Measurements from ENCODE around the gene GSK3A.
"Not testable (repeated sequence)": the region's sequence is repeated elsewhere in the genome, so short reads cannot be mapped to it uniquely, and the experiment has no call there.

The GSK3A gene

GRCh38 chr19:42274065-42274682 is 31.8 kb upstream of the GSK3A start:
- Mint-ChIP-seq H3K36me3 (peaks cover 3% of the 10 kb centered on the region), H3K9me3 (no peaks in the 10 kb centered on the region), H3K27me3 (no peaks in the 10 kb centered on the region), H3K4me1 (peaks cover 63% of the 10 kb centered on the region), H3K27ac (peak overlapping the region; percentile 46), H3K4me3 (no peak overlapping the region)

- no peaks in the 10 kb centered on the region for H3K27me3 Mint-ChIP-seq
- H3K4me1 Mint-ChIP-seq: peaks cover 57% of the 10 kb centered on the region
- H3K9me3 Mint-ChIP-seq: no peaks in the 10 kb centered on the region
- no peak overlapping the region for H3K27ac Mint-ChIP-seq
- H3K4me3 Mint-ChIP-seq: peak overlapping the region; percentile 3
- H3K36me3 Mint-ChIP-seq: peaks cover 3% of the 10 kb centered on the region
Observed at GRCh38 chr19:42273407-42274064, 31.1 kb upstream of the GSK3A start.

- peaks cover 3% of the 10 kb centered on the region for H3K36me3 Mint-ChIP-seq
- no peak overlapping the region for H3K27ac Mint-ChIP-seq
- peaks cover 54% of the 10 kb centered on the region for H3K4me1 Mint-ChIP-seq
- no peaks in the 10 kb centered on the region for H3K27me3 Mint-ChIP-seq
- H3K4me3 Mint-ChIP-seq: no peak overlapping the region
- no peaks in the 10 kb centered on the region for H3K9me3 Mint-ChIP-seq
Observed at GRCh38 chr19:42272989-42273406, 30.6 kb upstream of the GSK3A start.

GRCh38 chr19:42272535-42272897 is 30.1 kb upstream of the GSK3A start:
- no peak overlapping the region for H3K27ac Mint-ChIP-seq
- H3K9me3 Mint-ChIP-seq: no peaks in the 10 kb centered on the region
- H3K4me1 Mint-ChIP-seq: peaks cover 59% of the 10 kb centered on the region
- H3K27me3 Mint-ChIP-seq: no peaks in the 10 kb centered on the region
- peaks cover 3% of the 10 kb centered on the region for H3K36me3 Mint-ChIP-seq
- no peak overlapping the region for H3K4me3 Mint-ChIP-seq

- H3K9me3 Mint-ChIP-seq: no peaks in the 10 kb centered on the region
- H3K4me1 Mint-ChIP-seq: peaks cover 57% of the 10 kb centered on the region
- peaks cover 3% of the 10 kb centered on the region for H3K36me3 Mint-ChIP-seq
- H3K27me3 Mint-ChIP-seq: no peaks in the 10 kb centered on the region
- H3K4me3 Mint-ChIP-seq: no peak overlapping the region
- no peak overlapping the region for H3K27ac Mint-ChIP-seq
Observed at GRCh38 chr19:42271861-42272534, 29.6 kb upstream of the GSK3A start.

GRCh38 chr19:42271045-42271419 is 28.6 kb upstream of the GSK3A start:
- peaks cover 3% of the 10 kb centered on the region for H3K36me3 Mint-ChIP-seq
- H3K27ac Mint-ChIP-seq: peak overlapping the region; percentile 87
- H3K9me3 Mint-ChIP-seq: no peaks in the 10 kb centered on the region
- H3K4me1 Mint-ChIP-seq: peaks cover 49% of the 10 kb centered on the region
- H3K4me3 Mint-ChIP-seq: peak overlapping the region; percentile 53
- no peaks in the 10 kb centered on the region for H3K27me3 Mint-ChIP-seq

GRCh38 chr19:42270346-42271044 is 28.1 kb upstream of the GSK3A start:
- peaks cover 46% of the 10 kb centered on the region for H3K4me1 Mint-ChIP-seq
- H3K27me3 Mint-ChIP-seq: no peaks in the 10 kb centered on the region
- peaks cover 3% of the 10 kb centered on the region for H3K36me3 Mint-ChIP-seq
- peak overlapping the region; percentile 99 for H3K27ac Mint-ChIP-seq
- no peaks in the 10 kb centered on the region for H3K9me3 Mint-ChIP-seq
- no peak overlapping the region for H3K4me3 Mint-ChIP-seq

- no peaks in the 10 kb centered on the region for H3K27me3 Mint-ChIP-seq
- H3K4me1 Mint-ChIP-seq: peaks cover 40% of the 10 kb centered on the region
- H3K36me3 Mint-ChIP-seq: peaks cover 1% of the 10 kb centered on the region
- no peaks in the 10 kb centered on the region for H3K9me3 Mint-ChIP-seq
- H3K4me3 Mint-ChIP-seq: no peak overlapping the region
- peak overlapping the region; percentile 99 for H3K27ac Mint-ChIP-seq
Observed at GRCh38 chr19:42269478-42270345, 27.3 kb upstream of the GSK3A start.

- Mint-ChIP-seq H3K27me3 (no peaks in the 10 kb centered on the region), H3K9me3 (no peaks in the 10 kb centered on the region), H3K27ac (peak within 1 kb of the TSS; percentile 99), H3K4me1 (peaks cover 36% of the 10 kb centered on the region), H3K4me3 (no peak within 1 kb of the TSS), H3K36me3 (no peaks in the 10 kb centered on the region)
Observed at GRCh38 chr19:42268704-42269477, 26.5 kb upstream of the GSK3A start, which contains the start of gene CIC. CIC (plus strand) TSS chr19:42269252; CDS start chr19:42271784, 2,532 bp downstream.

GRCh38 chr19:42268142-42268703 is 25.8 kb upstream of the GSK3A start:
- H3K9me3 Mint-ChIP-seq: no peaks in the 10 kb centered on the region
- H3K4me1 Mint-ChIP-seq: peaks cover 32% of the 10 kb centered on the region
- H3K27me3 Mint-ChIP-seq: no peaks in the 10 kb centered on the region
- no peak overlapping the region for H3K27ac Mint-ChIP-seq
- no peak overlapping the region for H3K4me3 Mint-ChIP-seq
- H3K36me3 Mint-ChIP-seq: no peaks in the 10 kb centered on the region

- Mint-ChIP-seq H3K9me3 (no peaks in the 10 kb centered on the region), H3K4me3 (no peak overlapping the region), H3K36me3 (no peaks in the 10 kb centered on the region), H3K27me3 (no peaks in the 10 kb centered on the region), H3K27ac (no peak overlapping the region), H3K4me1 (peaks cover 29% of the 10 kb centered on the region)
Observed at GRCh38 chr19:42267644-42268141, 25.3 kb upstream of the GSK3A start.

- peaks cover 29% of the 10 kb centered on the region for H3K4me1 Mint-ChIP-seq
- H3K36me3 Mint-ChIP-seq, H3K4me3 Mint-ChIP-seq: not testable (repeated sequence)
Observed at GRCh38 chr19:42266928-42267603, 24.7 kb upstream of the GSK3A start.

GRCh38 chr19:42266105-42266504 is 23.7 kb upstream of the GSK3A start:
- H3K4me3 Mint-ChIP-seq, H3K27me3 Mint-ChIP-seq, H3K36me3 Mint-ChIP-seq, H3K27ac Mint-ChIP-seq, H3K9me3 Mint-ChIP-seq: not testable (repeated sequence)
- peaks cover 23% of the 10 kb centered on the region for H3K4me1 Mint-ChIP-seq

More at GRCh38 chr19:42266928-42267603, 24.7 kb upstream of the GSK3A start:
- not testable (repeated sequence) for H3K27me3 Mint-ChIP-seq, H3K9me3 Mint-ChIP-seq, H3K27ac Mint-ChIP-seq

GRCh38 chr19:42261763-42262162 is 19.4 kb upstream of the GSK3A start:
- H3K27me3 Mint-ChIP-seq: no peaks in the 10 kb centered on the region
- H3K4me3 Mint-ChIP-seq: no peak overlapping the region
- H3K27ac Mint-ChIP-seq: peak overlapping the region; percentile 36
- H3K9me3 Mint-ChIP-seq: no peaks in the 10 kb centered on the region
- peaks cover 1% of the 10 kb centered on the region for H3K4me1 Mint-ChIP-seq
- H3K36me3 Mint-ChIP-seq: no peaks in the 10 kb centered on the region
